Astrocyte of the spinal cord (primary cell): ENCODE measurements around the gene DRD1.

Experiments
- DNase-seq: peaks from one replicate; pipeline ENCODE4 v3.0.0; 2011; ENCODE audit warnings: low read depth, low spot score
- H3K4me3 ChIP-seq: 2 replicates; pipeline ENCODE4 v1.5.1; 2011; ENCODE audit warnings: low read depth, mild to moderate bottlenecking, low read length, moderate library complexity
- in situ Hi-C: cut with HindIII; loops from 2 replicates; pipeline ENCODE4 v1.10.0; 2017; ENCODE audit warnings: low sequenced_read_pairs
- TF ChIP-seq, protein P1 (sequence below): IDR thresholded peaks from 2 replicates; pipeline ENCODE4 v1.5.1; 2012; ENCODE audit warnings: low read depth, mild to moderate bottlenecking, low read length, inconsistent platforms

Gene DRD1

DNA sequence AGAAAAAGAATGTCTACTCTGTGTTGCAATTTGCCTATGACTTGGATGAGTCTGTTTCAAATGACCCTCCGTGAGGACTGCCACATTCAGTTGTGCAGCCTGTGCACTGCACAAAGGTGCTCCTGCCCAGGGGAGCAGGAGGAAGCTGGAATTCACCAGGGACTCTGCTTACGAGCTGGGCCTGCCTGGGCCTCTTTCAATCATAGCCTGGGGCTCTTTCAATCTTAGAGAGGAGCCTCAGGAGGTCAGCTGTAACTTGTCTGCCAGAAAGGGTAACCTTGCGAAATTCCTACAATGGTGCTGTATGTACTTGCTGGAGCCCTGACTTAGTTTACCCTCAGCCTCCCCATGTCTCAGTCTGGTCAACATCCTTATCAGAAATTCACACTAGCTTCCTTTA is 25.9 kb upstream of the DRD1 start:
- in situ Hi-C loops: no loop called here

DNA sequence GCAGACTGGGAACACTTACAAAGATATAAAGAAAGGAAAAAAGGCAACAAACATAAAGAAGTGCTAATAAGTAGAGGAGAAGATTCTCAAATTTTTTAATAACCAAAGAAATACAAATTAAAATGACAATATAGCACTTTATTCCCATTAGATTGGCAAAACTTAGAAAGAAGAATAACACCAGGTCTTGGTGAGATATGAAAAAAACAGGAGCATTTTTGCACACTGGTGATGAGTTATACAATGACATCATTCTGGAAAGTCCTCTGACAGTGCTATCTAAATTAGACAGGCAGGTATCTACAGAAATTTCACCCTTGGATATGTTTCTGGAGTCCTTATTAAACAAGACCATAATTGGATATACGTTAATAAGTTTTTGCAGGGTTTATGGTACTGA is 24.9 kb upstream of the DRD1 start:
- DNase-seq: no peak
- H3K4me3 ChIP-seq: no peak overlapping the region
- in situ Hi-C loops: no loop called here
- TF ChIP-seq, protein P1, sequence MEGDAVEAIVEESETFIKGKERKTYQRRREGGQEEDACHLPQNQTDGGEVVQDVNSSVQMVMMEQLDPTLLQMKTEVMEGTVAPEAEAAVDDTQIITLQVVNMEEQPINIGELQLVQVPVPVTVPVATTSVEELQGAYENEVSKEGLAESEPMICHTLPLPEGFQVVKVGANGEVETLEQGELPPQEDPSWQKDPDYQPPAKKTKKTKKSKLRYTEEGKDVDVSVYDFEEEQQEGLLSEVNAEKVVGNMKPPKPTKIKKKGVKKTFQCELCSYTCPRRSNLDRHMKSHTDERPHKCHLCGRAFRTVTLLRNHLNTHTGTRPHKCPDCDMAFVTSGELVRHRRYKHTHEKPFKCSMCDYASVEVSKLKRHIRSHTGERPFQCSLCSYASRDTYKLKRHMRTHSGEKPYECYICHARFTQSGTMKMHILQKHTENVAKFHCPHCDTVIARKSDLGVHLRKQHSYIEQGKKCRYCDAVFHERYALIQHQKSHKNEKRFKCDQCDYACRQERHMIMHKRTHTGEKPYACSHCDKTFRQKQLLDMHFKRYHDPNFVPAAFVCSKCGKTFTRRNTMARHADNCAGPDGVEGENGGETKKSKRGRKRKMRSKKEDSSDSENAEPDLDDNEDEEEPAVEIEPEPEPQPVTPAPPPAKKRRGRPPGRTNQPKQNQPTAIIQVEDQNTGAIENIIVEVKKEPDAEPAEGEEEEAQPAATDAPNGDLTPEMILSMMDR: no peak

More for the DNA sequence above, 25.9 kb upstream of the DRD1 start:
- H3K4me3 ChIP-seq: no peak overlapping the region
- no peak for DNase-seq
- TF ChIP-seq, protein P1: no peak

DNA sequence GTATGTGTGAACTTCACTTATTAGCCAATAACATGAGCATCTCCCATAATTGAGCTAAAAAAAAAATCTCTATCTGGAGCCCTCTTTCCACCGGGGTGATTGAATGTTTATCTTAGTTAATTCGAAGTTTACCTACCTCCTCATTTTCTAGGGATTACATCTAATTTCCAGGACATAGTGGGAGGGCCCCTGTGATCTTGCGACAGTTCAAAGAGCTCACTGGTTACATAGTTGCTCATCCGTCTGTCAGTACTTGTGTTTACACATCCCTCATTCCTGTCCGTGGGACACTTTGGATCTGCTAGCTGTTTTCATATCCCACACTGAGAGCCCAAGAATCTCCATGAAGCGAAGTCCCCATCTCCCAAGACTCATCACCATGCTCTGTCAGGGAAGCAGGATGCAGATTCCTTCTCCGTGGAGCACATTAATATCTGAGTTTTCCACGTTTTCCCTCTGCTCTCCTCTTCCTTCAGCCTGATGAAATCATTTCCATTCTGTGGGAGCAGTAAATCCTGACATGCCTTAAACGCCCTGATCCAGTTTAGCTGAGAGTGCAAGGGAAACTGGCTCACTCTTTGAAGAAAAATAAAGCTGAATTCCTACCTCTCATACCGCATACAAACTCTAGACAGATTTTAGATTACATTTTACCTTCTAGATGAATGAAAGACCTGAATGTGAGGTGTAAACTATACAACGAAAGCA is 24.2 kb upstream of the DRD1 start:
- in situ Hi-C loops: no loop called here
- TF ChIP-seq, protein P1: no peak
- no peak overlapping the region for H3K4me3 ChIP-seq
- no peak for DNase-seq

DNA sequence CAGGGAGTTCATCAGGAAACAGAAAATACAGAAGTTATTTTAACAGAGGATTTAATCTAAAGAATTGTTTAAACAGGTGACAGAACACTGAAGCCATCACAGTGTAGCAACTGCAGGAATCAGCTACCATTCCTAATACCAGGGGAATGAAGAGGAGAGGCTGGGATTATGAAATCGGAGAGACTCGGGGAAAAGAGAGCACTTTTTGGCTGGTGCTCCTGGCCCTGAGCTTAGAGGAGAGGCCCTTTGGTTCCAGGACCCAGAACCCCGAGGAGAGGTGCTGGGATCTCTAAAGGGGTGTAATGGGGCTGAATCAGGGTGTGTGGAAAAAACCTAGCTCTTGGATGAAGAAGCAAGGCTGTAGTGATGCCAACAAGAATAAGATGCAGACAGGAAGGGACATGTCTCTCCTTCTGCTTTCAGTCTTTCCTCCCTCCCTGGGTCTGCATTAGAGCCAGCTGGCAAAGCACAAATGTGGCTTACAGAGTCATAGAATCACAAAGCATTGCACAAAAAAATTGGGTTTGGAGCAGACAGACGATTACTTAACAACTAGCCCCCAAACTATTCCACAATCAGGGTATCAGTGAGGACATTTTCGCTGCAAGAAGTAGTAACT is 22.8 kb upstream of the DRD1 start:
- in situ Hi-C loops: no loop called here
- TF ChIP-seq, protein P1: no peak
- no peak for DNase-seq
- H3K4me3 ChIP-seq: no peak overlapping the region

DNA sequence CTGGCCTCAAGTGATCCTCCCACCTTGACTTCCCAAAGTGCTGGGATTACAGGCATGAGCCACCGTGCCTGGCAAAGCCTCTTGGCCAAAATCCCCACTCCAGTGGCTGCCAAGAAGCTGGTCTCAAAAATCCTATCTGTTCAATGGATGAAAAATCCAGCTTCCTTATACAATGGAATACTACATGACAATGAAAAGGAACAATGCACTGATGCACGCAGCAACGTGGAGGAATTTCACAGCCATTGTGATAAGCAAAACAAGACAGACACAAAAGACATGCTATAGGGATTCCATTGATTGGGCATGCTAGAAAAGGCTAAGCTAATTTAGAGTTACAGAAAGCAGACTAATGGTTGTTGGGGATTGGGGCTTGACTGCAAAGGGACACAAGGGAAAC is 21.3 kb upstream of the DRD1 start:
- DNase-seq: no peak
- TF ChIP-seq, protein P1: no peak
- H3K4me3 ChIP-seq: no peak overlapping the region
- in situ Hi-C loops: no loop called here

DNA sequence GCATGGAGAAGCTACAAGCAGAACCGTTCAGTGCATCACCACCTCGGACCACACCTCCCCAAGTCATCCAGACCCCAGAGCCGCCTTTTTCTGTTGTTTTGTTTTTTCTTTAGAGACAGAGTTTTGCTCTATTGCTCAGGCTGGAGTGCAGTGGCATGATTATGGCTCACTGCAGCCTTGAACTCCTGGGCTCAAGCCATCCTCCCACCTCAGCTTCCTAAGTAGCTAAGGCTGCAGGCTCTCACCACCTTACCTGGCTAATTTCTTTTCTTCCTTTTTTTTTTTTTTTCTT is 20.9 kb upstream of the DRD1 start:
- no peak for DNase-seq
- TF ChIP-seq, protein P1: no peak
- in situ Hi-C loops: no loop called here
- no peak overlapping the region for H3K4me3 ChIP-seq
